Progenitor cell of endocrine pancreas (in vitro differentiated cells): ENCODE data around the gene FLT3. TPM values are rescaled to one million over a fixed set of nuclear protein-coding genes. Genes with fewer than 3 reads are reported as not detected.

Experiments used
- DNase-seq: peaks from one replicate; pipeline ENCODE4 v3.0.0; 2021; ENCODE audit warnings: low spot score; ENCODE audit not compliant: unreplicated experiment
- H3K27ac Mint-ChIP-seq: 2 replicates; pipeline ENCODE4 v1.8.0; 2021; ENCODE audit warnings: mild to moderate bottlenecking, moderate library complexity, mixed read lengths
- H3K27me3 Mint-ChIP-seq: 2 replicates; pipeline ENCODE4 v1.8.0; 2021; ENCODE audit warnings: mixed read lengths
- H3K36me3 Mint-ChIP-seq: 2 replicates; pipeline ENCODE4 v1.8.0; 2022; ENCODE audit warnings: mixed read lengths; ENCODE audit not compliant: insufficient read depth
- H3K4me1 Mint-ChIP-seq: 2 replicates; pipeline ENCODE4 v1.8.0; 2021; ENCODE audit warnings: low read depth, mixed read lengths
- H3K4me3 Mint-ChIP-seq: 2 replicates; pipeline ENCODE4 v1.8.0; 2021; ENCODE audit warnings: low read depth, mild to moderate bottlenecking, moderate library complexity, mixed read lengths
- H3K9me3 Mint-ChIP-seq: 2 replicates; pipeline ENCODE4 v1.8.0; 2021; ENCODE audit warnings: low read depth, mixed read lengths
- CTCF ChIP-seq: fragments of 200-600 bp; sonication (generic); IDR thresholded peaks from one replicate; pipeline ENCODE4 v1.5.0; 2021; ENCODE audit warnings: antibody characterized with exemption, mild to moderate bottlenecking; ENCODE audit not compliant: unreplicated experiment
- total RNA-seq: library from RNA; stranded (reverse); gene quantifications from 2 replicates; pipeline ENCODE4 v1.2.1, GENCODE V29; 2021

The FLT3 gene
- total RNA-seq, 1 donor from 2014 or later: 0.17 TPM

- Mint-ChIP-seq H3K9me3 (no peaks in the 10 kb centered on the region), H3K27ac (no peak overlapping the region), H3K4me3 (no peak overlapping the region), H3K27me3 (peaks cover 7% of the 10 kb centered on the region), H3K4me1 (peaks cover 3% of the 10 kb centered on the region), H3K36me3 (no peaks in the 10 kb centered on the region)
- DNase-seq: no peak
- TF ChIP-seq CTCF: no peak
These were observed 98.4 kb downstream of the FLT3 start for GRCh38 chr13:28001837-28002473.

- no peak for DNase-seq
- Mint-ChIP-seq H3K4me3 (no peak overlapping the region), H3K36me3 (no peaks in the 10 kb centered on the region), H3K27me3 (peaks cover 10% of the 10 kb centered on the region), H3K27ac (no peak overlapping the region), H3K4me1 (peaks cover 3% of the 10 kb centered on the region), H3K9me3 (no peaks in the 10 kb centered on the region)
- TF ChIP-seq CTCF: no peak
These were observed 99.3 kb downstream of the FLT3 start for GRCh38 chr13:28001049-28001448.

- Mint-ChIP-seq H3K9me3 (no peaks in the 10 kb centered on the region), H3K27me3 (peaks cover 11% of the 10 kb centered on the region), H3K4me1 (peaks cover 3% of the 10 kb centered on the region), H3K27ac (no peak overlapping the region), H3K36me3 (no peaks in the 10 kb centered on the region), H3K4me3 (no peak overlapping the region)
- TF ChIP-seq CTCF: no peak
- no peak for DNase-seq
These were observed 99.8 kb downstream of the FLT3 start for GRCh38 chr13:28000567-28000966.

GRCh38 chr13:27997904-27998522 is 102.4 kb downstream of the FLT3 start:
- Mint-ChIP-seq H3K4me1 (peaks cover 2% of the 10 kb centered on the region), H3K36me3 (no peaks in the 10 kb centered on the region), H3K27me3 (peaks cover 25% of the 10 kb centered on the region), H3K27ac (no peak overlapping the region), H3K4me3 (no peak overlapping the region), H3K9me3 (no peaks in the 10 kb centered on the region)
- peak; percentile 61 for TF ChIP-seq CTCF
- DNase-seq: no peak

GRCh38 chr13:27991881-27992280 is 108.5 kb downstream of the FLT3 start:
- no peak for TF ChIP-seq CTCF
- H3K4me3 Mint-ChIP-seq: no peak overlapping the region
- no peak overlapping the region for H3K27ac Mint-ChIP-seq
- no peaks in the 10 kb centered on the region for H3K9me3 Mint-ChIP-seq
- peaks cover 47% of the 10 kb centered on the region for H3K27me3 Mint-ChIP-seq
- no peak for DNase-seq
- H3K4me1 Mint-ChIP-seq: peaks cover 3% of the 10 kb centered on the region
- no peaks in the 10 kb centered on the region for H3K36me3 Mint-ChIP-seq
